Endothelial cell (in vitro differentiated cells): ENCODE data around the gene MED10. TPM values are rescaled to one million over a fixed set of nuclear protein-coding genes. Genes with fewer than 3 reads are reported as not detected.
"Not testable (repeated sequence)": the region's sequence is repeated elsewhere in the genome, so short reads cannot be mapped to it uniquely, and the experiment has no call there.

Experiments used
- DNase-seq: peaks from one replicate; pipeline ENCODE4 v3.0.0; 2021; ENCODE audit warnings: low spot score
- H3K27ac Mint-ChIP-seq: one replicate; pipeline ENCODE4 v1.8.0; 2021; ENCODE audit warnings: mixed read lengths, inconsistent platforms; ENCODE audit not compliant: unreplicated experiment
- H3K27me3 Mint-ChIP-seq: one replicate; pipeline ENCODE4 v1.8.0; 2021; ENCODE audit warnings: mild to moderate bottlenecking, moderate library complexity, mixed read lengths, inconsistent platforms; ENCODE audit not compliant: unreplicated experiment
- H3K36me3 Mint-ChIP-seq: one replicate; pipeline ENCODE4 v1.8.0; 2021; ENCODE audit warnings: mild to moderate bottlenecking, low read depth, mixed read lengths, inconsistent platforms; ENCODE audit not compliant: unreplicated experiment
- H3K4me1 Mint-ChIP-seq: one replicate; pipeline ENCODE4 v1.8.0; 2021; ENCODE audit warnings: mild to moderate bottlenecking, mixed read lengths, inconsistent platforms; ENCODE audit not compliant: unreplicated experiment
- H3K4me3 Mint-ChIP-seq: one replicate; pipeline ENCODE4 v1.8.0; 2021; ENCODE audit warnings: mild to moderate bottlenecking, mixed read lengths, inconsistent platforms; ENCODE audit not compliant: unreplicated experiment
- H3K9me3 Mint-ChIP-seq: one replicate; pipeline ENCODE4 v1.8.0; 2021; ENCODE audit warnings: mixed read lengths, inconsistent platforms; ENCODE audit not compliant: unreplicated experiment
- total RNA-seq: library from RNA; stranded (reverse); fragmentation: NEBNext Ultra II Directional; extraction: Animal tissue kit (Norgen Biotek cat#: 25700); gene quantifications from one replicate; pipeline ENCODE4 v1.2.1, GENCODE V29; 2021; ENCODE audit not compliant: unreplicated experiment
- TF ChIP-seq, protein P1 (sequence below): fragments of 200-600 bp; sonication (generic); IDR thresholded peaks from one replicate; pipeline ENCODE4 v1.5.0; 2021; ENCODE audit warnings: antibody characterized with exemption; ENCODE audit not compliant: unreplicated experiment

MED10 gene
- total RNA-seq, 1 donor from 2014 or later = 53.0 TPM

DNA sequence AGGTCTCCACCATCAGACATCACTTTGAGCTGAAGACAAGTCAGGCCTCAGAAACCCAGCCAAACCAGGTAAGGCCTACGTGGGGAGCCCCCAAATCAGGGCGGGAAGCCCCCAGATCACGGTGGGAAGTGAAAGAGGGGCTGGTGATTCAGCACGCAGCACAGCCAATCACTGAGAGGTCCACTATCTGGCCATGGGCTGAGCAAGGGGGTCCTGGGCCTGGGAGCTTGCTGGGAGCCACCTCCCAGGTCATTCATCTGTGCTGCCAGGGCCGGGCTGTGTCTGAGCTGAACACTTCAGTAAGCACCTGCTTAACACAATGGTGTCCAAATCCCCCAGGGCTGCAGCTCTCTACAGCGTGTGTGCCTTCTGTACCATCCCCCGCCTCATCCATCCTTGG lies 15.5 kb downstream of the MED10 start:
- H3K27me3 Mint-ChIP-seq = peaks cover 8% of the 10 kb centered on the region
- no peaks in the 10 kb centered on the region for H3K36me3 Mint-ChIP-seq
- no peak overlapping the region for H3K4me3 Mint-ChIP-seq
- no peaks in the 10 kb centered on the region for H3K9me3 Mint-ChIP-seq
- DNase-seq = no peak
- H3K27ac Mint-ChIP-seq = no peak overlapping the region
- peaks cover 39% of the 10 kb centered on the region for H3K4me1 Mint-ChIP-seq
- TF ChIP-seq, protein P1, sequence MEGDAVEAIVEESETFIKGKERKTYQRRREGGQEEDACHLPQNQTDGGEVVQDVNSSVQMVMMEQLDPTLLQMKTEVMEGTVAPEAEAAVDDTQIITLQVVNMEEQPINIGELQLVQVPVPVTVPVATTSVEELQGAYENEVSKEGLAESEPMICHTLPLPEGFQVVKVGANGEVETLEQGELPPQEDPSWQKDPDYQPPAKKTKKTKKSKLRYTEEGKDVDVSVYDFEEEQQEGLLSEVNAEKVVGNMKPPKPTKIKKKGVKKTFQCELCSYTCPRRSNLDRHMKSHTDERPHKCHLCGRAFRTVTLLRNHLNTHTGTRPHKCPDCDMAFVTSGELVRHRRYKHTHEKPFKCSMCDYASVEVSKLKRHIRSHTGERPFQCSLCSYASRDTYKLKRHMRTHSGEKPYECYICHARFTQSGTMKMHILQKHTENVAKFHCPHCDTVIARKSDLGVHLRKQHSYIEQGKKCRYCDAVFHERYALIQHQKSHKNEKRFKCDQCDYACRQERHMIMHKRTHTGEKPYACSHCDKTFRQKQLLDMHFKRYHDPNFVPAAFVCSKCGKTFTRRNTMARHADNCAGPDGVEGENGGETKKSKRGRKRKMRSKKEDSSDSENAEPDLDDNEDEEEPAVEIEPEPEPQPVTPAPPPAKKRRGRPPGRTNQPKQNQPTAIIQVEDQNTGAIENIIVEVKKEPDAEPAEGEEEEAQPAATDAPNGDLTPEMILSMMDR = no peak

DNA sequence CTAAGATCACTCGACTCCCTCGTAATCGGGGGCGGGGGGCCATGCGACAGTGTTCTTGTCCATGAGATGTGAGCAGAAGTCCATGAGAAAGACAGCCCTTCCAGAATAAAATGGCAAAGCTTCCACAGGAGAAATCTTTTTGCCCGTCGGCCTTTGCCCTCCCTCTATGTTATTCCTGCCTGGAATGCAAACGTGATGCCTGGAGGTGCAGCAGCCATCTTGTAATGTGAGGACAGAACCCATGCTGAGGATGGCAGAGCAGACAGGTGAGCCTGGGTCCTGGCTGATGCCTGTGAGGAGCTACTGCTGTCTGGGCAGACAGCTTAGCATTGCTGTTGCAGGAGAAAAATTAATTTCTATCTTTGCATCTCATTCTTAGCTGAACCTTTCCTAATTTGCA lies 17.2 kb downstream of the MED10 start:
- Mint-ChIP-seq H3K36me3 (no peaks in the 10 kb centered on the region), H3K27ac (no peak overlapping the region), H3K27me3 (peaks cover 5% of the 10 kb centered on the region), H3K4me3 (no peak overlapping the region), H3K4me1 (peaks cover 24% of the 10 kb centered on the region), H3K9me3 (no peaks in the 10 kb centered on the region)
- no peak for DNase-seq
- TF ChIP-seq, protein P1 = no peak

DNA sequence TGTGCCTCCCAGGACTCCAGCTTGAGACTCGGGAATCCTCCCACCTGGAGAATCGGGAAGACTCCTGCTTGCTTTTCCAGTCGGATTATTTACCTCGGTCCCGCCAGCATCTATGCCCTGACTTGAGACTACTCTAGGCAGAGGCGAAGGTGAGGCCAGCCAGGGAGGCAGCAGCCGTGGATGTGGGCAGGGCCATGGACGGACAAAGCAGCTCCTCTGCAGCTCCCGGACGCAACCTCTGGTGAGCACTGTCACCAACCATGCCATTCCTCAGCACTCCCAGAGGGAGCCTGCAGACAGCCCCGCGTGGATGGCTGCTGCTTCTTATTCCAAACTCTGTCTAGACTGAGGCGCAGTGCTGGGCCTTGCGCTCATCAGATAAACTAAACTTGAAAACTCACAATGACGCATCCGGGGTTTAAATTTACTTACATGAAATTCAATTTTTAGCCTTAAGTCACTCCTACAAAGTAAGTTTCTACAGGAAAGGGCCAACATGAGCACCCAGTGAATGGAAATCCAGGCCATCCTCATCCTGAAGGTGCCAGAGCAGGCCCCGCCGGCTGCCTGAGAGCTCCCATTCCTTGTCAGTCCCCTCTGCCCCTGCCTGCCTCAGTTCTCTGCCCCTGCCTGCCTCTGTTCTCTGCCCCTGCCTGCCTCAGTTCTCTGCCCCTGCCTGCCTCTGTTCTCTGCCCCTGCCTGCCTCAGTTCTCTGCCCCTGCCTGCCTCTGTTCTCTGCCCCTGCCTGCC lies 17.8 kb downstream of the MED10 start:
- Mint-ChIP-seq H3K9me3 (no peaks in the 10 kb centered on the region), H3K36me3 (no peaks in the 10 kb centered on the region), H3K4me3 (no peak overlapping the region), H3K4me1 (peaks cover 22% of the 10 kb centered on the region), H3K27me3 (peaks cover 5% of the 10 kb centered on the region), H3K27ac (no peak overlapping the region)
- DNase-seq = no peak
- TF ChIP-seq, protein P1 = no peak

DNA sequence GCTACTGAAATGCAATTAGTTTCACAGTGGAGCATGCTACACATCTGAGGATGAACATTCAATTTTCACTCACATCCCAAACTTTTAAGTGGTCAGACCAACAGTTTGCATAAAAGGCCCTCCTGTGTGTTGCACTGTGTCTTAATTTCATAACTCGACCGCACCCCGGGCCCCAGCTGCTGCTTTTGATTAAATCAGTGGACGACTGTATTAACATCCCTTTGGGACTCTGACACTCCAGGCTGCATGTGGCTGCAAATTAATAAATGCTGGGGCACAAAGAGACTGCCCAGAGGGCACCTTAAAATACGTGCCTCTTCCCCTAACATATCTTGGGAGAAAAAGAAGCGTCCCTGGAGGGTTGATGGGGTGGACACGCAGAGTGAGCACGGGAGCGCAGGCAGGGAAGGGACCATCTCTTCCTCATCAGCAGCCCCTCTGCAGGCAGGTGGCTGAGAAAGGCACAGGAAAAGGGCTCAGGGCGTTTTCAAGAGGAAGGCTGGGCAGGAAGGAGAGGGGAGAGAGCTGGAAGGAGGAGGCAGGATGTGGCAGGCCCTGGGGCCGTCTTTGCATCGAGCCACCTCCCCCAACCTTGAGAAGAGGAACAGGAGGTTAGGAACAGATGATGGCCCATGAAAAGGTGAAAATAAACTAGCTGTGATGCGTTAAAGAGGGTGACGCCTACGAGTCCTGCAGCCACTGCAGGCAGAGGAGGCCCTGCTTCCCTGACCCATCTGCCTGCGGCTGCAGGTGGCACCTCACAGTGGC lies 18.6 kb downstream of the MED10 start:
- Mint-ChIP-seq H3K4me3 (peak overlapping the region; percentile 38), H3K9me3 (no peaks in the 10 kb centered on the region), H3K4me1 (peaks cover 22% of the 10 kb centered on the region), H3K27ac (no peak overlapping the region), H3K27me3 (peaks cover 2% of the 10 kb centered on the region), H3K36me3 (no peaks in the 10 kb centered on the region)
- DNase-seq = no peak
- TF ChIP-seq, protein P1 = no peak

DNA sequence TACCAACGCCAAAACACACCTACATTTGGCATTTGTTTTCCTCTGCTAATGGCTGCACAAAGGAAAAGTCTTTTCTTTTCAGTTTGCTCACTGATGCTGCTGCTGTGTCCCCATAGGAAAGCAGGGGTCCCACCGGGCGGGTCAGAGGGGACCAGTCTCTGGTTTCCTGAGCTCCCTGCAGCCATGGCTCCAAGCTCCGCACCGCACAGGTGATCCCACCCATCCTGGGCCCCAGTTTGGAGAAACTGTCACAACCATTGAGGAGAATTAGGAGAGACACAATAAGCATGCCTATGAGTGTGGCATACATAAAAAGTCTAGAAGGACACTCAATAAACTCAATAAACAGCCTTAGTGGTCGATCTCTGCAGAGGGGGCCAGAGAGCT lies 19.9 kb downstream of the MED10 start:
- H3K9me3 Mint-ChIP-seq = no peaks in the 10 kb centered on the region
- H3K36me3 Mint-ChIP-seq = peaks cover 3% of the 10 kb centered on the region
- peaks cover 2% of the 10 kb centered on the region for H3K27me3 Mint-ChIP-seq
- H3K4me1 Mint-ChIP-seq = peaks cover 26% of the 10 kb centered on the region
- DNase-seq = no peak
- no peak overlapping the region for H3K27ac Mint-ChIP-seq
- H3K4me3 Mint-ChIP-seq = no peak overlapping the region
- TF ChIP-seq, protein P1 = no peak

DNA sequence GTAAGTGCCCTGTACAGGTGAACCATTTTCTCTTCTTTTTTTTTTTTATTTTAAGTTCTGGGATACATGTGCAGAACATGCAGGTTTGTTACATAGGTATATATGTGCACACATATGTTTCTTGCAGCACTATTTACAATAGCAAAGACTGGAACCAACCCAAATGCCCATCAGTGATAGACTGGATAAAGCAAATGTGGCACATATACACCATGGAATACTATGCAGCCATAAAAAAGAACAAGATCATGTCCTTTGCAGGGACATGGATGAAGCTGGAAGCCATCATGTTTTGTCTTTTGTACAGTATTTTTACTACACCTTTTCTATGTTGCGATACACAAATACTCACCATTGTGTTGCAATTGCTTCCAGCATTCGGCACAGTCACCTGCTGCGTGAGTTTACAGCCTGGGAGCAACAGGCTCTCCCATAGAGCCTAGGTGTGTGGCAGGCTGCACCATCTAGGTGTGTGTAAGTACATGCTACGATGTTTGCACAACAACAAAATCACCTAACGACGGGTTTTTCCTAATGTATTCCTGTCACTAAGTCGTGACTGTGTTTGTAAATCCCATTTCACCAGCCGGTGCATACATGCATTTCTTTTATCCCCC lies 20.4 kb downstream of the MED10 start:
- H3K4me1 Mint-ChIP-seq = peaks cover 30% of the 10 kb centered on the region
- not testable (repeated sequence) for H3K4me3 Mint-ChIP-seq, H3K36me3 Mint-ChIP-seq, H3K27ac Mint-ChIP-seq, H3K27me3 Mint-ChIP-seq, DNase-seq, H3K9me3 Mint-ChIP-seq
